NT2/D1 (cell line): ENCODE results near the gene SLC25A48.

Source experiments
- DNase-seq: peaks from one replicate; pipeline ENCODE4 v3.0.0-alpha.2; 2011; ENCODE audit warnings: low read depth, low spot score
- H3K27me3 ChIP-seq: 2 replicates; pipeline ENCODE4 v1.6.0; 2011; ENCODE audit warnings: mild to moderate bottlenecking; ENCODE audit not compliant: insufficient read length, insufficient read depth
- H3K36me3 ChIP-seq: 2 replicates; pipeline ENCODE4 v1.6.1; 2011; ENCODE audit warnings: mild to moderate bottlenecking, low read length, mixed read lengths; ENCODE audit not compliant: insufficient read depth, insufficient read length
- H3K4me1 ChIP-seq: 2 replicates; pipeline ENCODE4 v1.5.1; 2011; ENCODE audit not compliant: insufficient read depth, insufficient read length
- H3K4me3 ChIP-seq: 2 replicates; pipeline ENCODE4 v1.5.1; 2011; ENCODE audit warnings: low read depth; ENCODE audit not compliant: insufficient read length
- H3K9ac ChIP-seq: 2 replicates; pipeline ENCODE4 v1.6.0; 2011; ENCODE audit warnings: low read depth; ENCODE audit not compliant: insufficient read length
- H3K9me3 ChIP-seq: 2 replicates; pipeline ENCODE4 v1.5.1; 2011; ENCODE audit warnings: mild to moderate bottlenecking, low read length; ENCODE audit not compliant: insufficient read depth
- SUZ12 ChIP-seq: IDR thresholded peaks from 2 replicates; pipeline ENCODE4 v1.6.1; 2011; ENCODE audit not compliant: insufficient read length, insufficient read depth; ENCODE audit errors: extremely low read depth
- YY1 ChIP-seq: IDR thresholded peaks from 2 replicates; pipeline ENCODE4 v1.6.1; 2011; ENCODE audit not compliant: insufficient read length, insufficient read depth
- ZNF274 ChIP-seq: IDR thresholded peaks from 2 replicates; pipeline ENCODE4 v1.6.1; 2011; ENCODE audit warnings: mild to moderate bottlenecking, low read depth, low read length

The SLC25A48 gene

DNA sequence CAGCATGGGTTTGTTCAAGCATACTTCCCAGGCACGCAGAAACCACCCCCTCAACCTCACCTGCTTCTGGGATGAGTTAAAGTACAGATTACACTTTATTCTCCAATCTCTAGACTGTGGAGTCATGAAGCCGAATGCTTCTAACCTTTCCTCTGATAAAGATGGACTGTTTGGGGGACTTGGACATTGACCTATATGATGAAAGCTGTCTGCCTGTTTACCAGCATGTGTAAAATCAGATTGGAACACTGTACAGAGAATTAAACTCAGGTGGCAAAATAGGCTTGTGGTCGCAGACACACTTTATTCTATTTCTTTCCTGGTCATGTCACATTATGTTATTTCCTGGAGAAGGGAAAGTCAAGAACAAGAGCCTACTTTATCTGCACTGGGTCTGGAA, 35.5 kb downstream of the SLC25A48 start:
- TF ChIP-seq ZNF274 (no peak), SUZ12 (no peak), YY1 (no peak)
- DNase-seq, result no peak
- Histone ChIP-seq H3K4me3 (no peak overlapping the region), H3K36me3 (no peaks in the 10 kb centered on the region), H3K9ac (no peak overlapping the region), H3K27me3 (no peaks in the 10 kb centered on the region), H3K9me3 (no peaks in the 10 kb centered on the region), H3K4me1 (no peaks in the 10 kb centered on the region)

DNA sequence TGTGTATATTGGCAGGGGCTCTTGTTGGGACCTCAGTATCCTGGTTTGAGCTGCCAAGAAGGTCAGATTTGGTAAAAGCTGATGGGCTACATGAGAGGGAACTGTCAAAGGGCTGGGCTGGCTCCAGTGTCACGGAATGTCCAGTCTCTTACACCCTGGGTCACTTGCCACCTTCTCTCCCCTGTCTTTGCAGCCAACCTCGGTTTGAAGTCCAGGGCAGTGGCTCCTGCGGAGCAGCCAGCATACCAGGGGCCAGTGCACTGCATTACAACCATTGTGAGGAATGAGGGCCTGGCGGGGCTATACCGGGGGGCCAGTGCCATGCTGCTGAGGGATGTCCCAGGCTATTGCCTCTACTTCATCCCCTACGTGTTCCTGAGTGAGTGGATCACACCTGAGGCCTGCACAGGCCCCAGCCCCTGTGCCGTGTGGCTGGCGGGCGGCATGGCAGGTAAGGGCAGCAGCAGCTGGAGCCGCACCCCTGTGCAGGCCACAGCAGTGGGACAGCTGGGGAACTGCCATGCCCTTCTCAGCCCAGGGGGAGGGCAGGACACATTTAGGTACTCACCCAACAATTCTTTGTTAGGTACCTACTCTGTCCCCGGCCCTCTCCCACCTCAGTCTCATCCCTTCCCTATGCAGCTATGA, 36.9 kb downstream of the SLC25A48 start:
- Histone ChIP-seq H3K36me3 (no peaks in the 10 kb centered on the region), H3K9ac (no peak overlapping the region), H3K9me3 (no peaks in the 10 kb centered on the region), H3K4me3 (no peak overlapping the region), H3K27me3 (no peaks in the 10 kb centered on the region), H3K4me1 (no peaks in the 10 kb centered on the region)
- no peak for TF ChIP-seq ZNF274
- no peak for TF ChIP-seq SUZ12
- no peak for TF ChIP-seq YY1
- no peak for DNase-seq

DNA sequence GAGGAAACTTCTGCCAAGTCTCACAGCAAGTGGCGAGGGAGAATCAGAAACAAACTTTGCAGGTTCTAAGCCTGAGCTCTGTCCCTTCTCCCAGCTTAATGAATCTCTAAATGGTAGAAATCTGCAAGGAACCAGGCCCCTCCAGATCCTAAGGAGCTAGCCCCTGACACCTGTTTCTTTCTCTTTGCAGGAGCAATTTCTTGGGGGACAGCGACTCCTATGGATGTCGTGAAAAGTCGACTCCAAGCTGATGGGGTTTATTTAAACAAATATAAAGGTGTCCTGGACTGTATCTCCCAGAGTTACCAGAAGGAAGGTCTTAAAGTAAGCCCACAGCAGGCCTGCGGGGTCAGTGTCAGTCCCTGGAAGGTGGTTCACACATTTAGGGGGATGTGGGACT, 39.4 kb downstream of the SLC25A48 start:
- H3K9me3 ChIP-seq, result no peaks in the 10 kb centered on the region
- no peaks in the 10 kb centered on the region for H3K4me1 ChIP-seq
- no peak for DNase-seq
- H3K4me3 ChIP-seq, result no peak overlapping the region
- H3K9ac ChIP-seq, result no peak overlapping the region
- H3K27me3 ChIP-seq, result no peaks in the 10 kb centered on the region
- no peaks in the 10 kb centered on the region for H3K36me3 ChIP-seq
- TF ChIP-seq SUZ12 (no peak), ZNF274 (no peak), YY1 (no peak)

DNA sequence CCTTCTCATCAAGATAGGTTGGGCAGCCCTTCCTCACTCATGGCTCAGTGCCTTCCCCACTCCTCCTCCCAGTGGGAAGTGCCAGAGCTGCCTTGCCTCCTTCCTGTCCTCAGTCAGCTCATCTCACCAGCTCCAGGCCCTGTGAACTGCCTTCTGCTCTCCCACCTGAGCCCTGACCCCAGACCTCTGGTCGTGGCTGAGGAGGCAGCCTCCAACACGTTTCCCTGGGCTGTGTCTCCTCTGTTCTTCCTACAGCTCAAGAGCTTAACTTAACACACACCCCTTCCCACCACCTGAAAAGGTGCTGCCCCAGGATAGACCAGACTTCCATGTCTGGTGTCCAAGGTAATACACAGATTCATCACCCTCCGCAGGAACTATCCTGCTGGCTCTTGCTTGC, 40.0 kb downstream of the SLC25A48 start:
- Histone ChIP-seq H3K36me3 (no peaks in the 10 kb centered on the region), H3K9ac (no peak overlapping the region), H3K4me3 (no peak overlapping the region), H3K9me3 (no peaks in the 10 kb centered on the region), H3K4me1 (no peaks in the 10 kb centered on the region), H3K27me3 (no peaks in the 10 kb centered on the region)
- TF ChIP-seq SUZ12 (no peak), ZNF274 (no peak), YY1 (no peak)
- no peak for DNase-seq

DNA sequence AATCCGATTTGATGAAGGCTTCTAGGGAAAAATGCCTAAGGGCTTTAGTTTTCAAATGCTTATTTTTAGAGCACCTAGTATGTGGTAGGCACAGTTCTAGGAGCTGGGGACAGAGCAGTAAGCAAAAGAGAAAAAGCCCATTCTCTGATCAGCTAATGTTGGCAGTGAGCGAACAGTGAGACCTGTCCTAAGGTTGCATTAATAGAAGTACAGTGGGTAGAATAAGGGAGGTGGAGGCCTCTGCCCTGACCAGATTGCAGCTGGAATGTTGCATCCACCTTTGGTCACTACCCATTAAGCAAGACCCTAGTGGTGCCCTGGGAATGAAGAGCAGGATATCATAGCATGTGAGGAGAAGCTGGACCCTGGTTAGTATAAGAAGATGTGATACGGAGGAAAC, 41.1 kb downstream of the SLC25A48 start:
- peaks cover under 1% of the 10 kb centered on the region for H3K4me1 ChIP-seq
- no peak for TF ChIP-seq YY1
- no peak overlapping the region for H3K9ac ChIP-seq
- DNase-seq, result no peak
- H3K4me3 ChIP-seq, result no peak overlapping the region
- no peaks in the 10 kb centered on the region for H3K36me3 ChIP-seq
- no peaks in the 10 kb centered on the region for H3K27me3 ChIP-seq
- H3K9me3 ChIP-seq, result no peaks in the 10 kb centered on the region

DNA sequence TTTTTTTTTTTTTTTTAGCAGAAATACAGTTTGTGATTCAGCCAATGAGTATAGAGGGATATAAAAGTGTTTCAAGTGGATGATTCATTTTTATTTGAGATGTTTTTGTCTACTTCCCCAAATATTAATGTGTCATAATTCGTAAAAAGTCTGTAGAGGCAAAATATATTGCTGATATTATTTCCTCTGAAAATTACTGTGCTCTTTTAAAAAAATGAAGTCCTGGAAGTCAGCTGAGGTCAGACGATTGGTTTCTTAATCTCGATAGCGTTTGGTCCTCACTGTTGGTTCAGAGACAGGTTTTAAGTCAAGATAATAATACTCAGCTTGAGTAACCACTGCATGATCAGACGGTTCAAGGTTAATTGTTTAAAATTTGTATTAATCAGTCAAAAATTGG, 41.7 kb downstream of the SLC25A48 start:
- no peak overlapping the region for H3K9ac ChIP-seq
- no peaks in the 10 kb centered on the region for H3K9me3 ChIP-seq
- no peak for DNase-seq

DNA sequence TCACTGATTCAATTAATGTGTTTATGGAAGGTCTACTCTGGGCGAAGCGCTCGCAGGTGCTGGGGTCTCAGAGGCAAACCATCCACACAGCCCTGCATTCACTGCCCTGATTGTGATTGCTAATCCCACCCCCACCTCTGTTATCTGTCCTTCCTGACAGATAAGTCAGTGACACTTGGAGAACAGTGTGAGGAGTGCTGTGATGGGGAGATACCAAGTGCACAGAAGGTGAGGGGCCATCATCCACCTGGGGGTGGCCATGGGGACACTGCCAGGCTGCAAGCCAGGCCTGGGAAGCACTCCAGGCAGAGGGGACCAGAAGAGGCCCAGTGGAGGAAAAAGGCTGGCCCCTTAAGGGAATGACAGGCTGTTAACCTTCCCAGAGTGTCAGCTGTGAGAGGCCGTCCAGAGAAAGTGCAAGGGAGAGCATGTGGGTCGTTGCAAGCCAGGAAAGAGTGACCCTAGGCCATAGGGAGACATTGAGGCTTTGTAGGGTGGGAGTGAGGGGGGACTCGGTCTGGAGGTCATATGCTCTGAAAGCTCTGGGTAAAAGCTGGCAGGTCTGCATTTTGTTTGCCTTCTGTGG, 43.2 kb downstream of the SLC25A48 start:
- no peak for TF ChIP-seq ZNF274
- no peak for TF ChIP-seq YY1
- TF ChIP-seq SUZ12, result no peak
- DNase-seq, result no peak
- Histone ChIP-seq H3K36me3 (no peaks in the 10 kb centered on the region), H3K4me3 (no peak overlapping the region), H3K4me1 (peaks cover 3% of the 10 kb centered on the region), H3K9me3 (no peaks in the 10 kb centered on the region), H3K9ac (no peak overlapping the region), H3K27me3 (no peaks in the 10 kb centered on the region)

More for the DNA sequence above, 41.7 kb downstream of the SLC25A48 start:
- Histone ChIP-seq H3K36me3 (no peaks in the 10 kb centered on the region), H3K4me1 (peaks cover 3% of the 10 kb centered on the region), H3K4me3 (no peak overlapping the region), H3K27me3 (no peaks in the 10 kb centered on the region)
- TF ChIP-seq ZNF274 (no peak), SUZ12 (no peak), YY1 (no peak)
